Gastroesophageal sphincter (tissue), 4 donors: ENCODE measurements around the gene CLDN20. TPM values are rescaled to one million over a fixed set of nuclear protein-coding genes. Genes with fewer than 3 reads are reported as not detected.
"Not testable (repeated sequence)": the region's sequence is repeated elsewhere in the genome, so short reads cannot be mapped to it uniquely, and the experiment has no call there.

Experiments used
- ATAC-seq: fragments of 150-250 bp; one replicate; pipeline ENCODE4 v1.9.1; 2016; ENCODE audit warnings: mild to moderate bottlenecking, moderate library complexity
- H3K27ac ChIP-seq, 4 donors: fragments of 200-600 bp; sonication (generic) in 3 of 4; 1 replicate in 3 of 4; 2 replicates in 1 of 4; pipeline ENCODE4 v1.5.1; 2016 to 2019
- H3K27me3 ChIP-seq: fragments of 200-600 bp; sonication (generic); one replicate; pipeline ENCODE4 v1.5.1; 2019
- H3K36me3 ChIP-seq, 2 donors: fragments of 200-600 bp; sonication (generic); one replicate each; pipeline ENCODE4 v1.5.1; 2019; ENCODE audit warnings: control low read depth in 1 of 2
- H3K4me1 ChIP-seq, 3 donors: fragments of 200-600 bp; sonication (generic); 1 replicate in 2 of 3; 2 replicates in 1 of 3; pipeline ENCODE4 v1.5.1; 2016 to 2019; ENCODE audit warnings: control low read depth in 2 of 3
- H3K4me3 ChIP-seq, 2 donors: fragments of 200-600 bp; sonication (generic); one replicate each; pipeline ENCODE4 v1.5.1; 2019; ENCODE audit warnings: mild to moderate bottlenecking in 1 of 2, moderate library complexity in 1 of 2
- H3K9me3 ChIP-seq, 3 donors: fragments of 200-600 bp; sonication (generic); one replicate each; pipeline ENCODE4 v1.5.1; 2017 to 2019; ENCODE audit warnings: control low read depth in 2 of 3
- CTCF ChIP-seq, 4 experiments: fragments of 200-600 bp in 2 of 4; fragments of 450-650 bp in 2 of 4; sonication (generic) in 1 of 4; IDR thresholded peaks; one replicate each; pipeline ENCODE4 v1.5.1; 2017 to 2019; ENCODE audit warnings: antibody characterized with exemption in 4 of 4, mild to moderate bottlenecking in 2 of 4, moderate library complexity in 2 of 4
- EP300 ChIP-seq: sonication (generic); formaldehyde crosslinking; IDR thresholded peaks from one replicate; pipeline ENCODE4 v1.6.1; 2017; ENCODE audit warnings: antibody characterized with exemption, mild to moderate bottlenecking
- POLR2A ChIP-seq, 2 donors: fragments of 450-650 bp; IDR thresholded peaks; one replicate each; pipeline ENCODE4 v1.6.1; 2017; ENCODE audit warnings: antibody characterized with exemption in 2 of 2, mild to moderate bottlenecking in 2 of 2, moderate library complexity in 1 of 2
- POLR2AphosphoS5 ChIP-seq: sonication (generic); formaldehyde crosslinking; IDR thresholded peaks from one replicate; pipeline ENCODE4 v1.6.1; 2017; ENCODE audit warnings: antibody characterized with exemption
- WGBS, 2 donors: methylation state at CpG; one replicate each; pipeline ENCODE4 v1.1.5; 2018; ENCODE audit warnings: low coverage in 1 of 2; 5-methylcytosine and 5-hydroxymethylcytosine counted together
- total RNA-seq, 4 donors: library from RNA; depleted of rRNA; stranded (reverse); fragments of >200 nt; gene quantifications; one replicate each; pipeline ENCODE4 v1.1.0, GENCODE V29; 2016

Gene CLDN20
- total RNA-seq, 4 donors from 2014 or later, result 0.27 TPM; not detected in 3

- Histone ChIP-seq H3K36me3 (peaks cover 0 to 5% of the 10 kb centered on the region in 2 donors), H3K27ac (no peak overlapping the region), H3K27me3 (no peaks in the 10 kb centered on the region), H3K4me3 (no peak overlapping the region), H3K9me3 (no peaks in the 10 kb centered on the region), H3K4me1 (peaks cover 0 to 13% (median 5%) of the 10 kb centered on the region in 3 donors)
- WGBS, 2 donors, result 84 to 94% methylated on average over 3 to 4 of the region's 4 CpGs
- ATAC-seq, result no peak
- TF ChIP-seq CTCF (IDR thresholded peaks at IDR 0.05), result no peak
- no peak for TF ChIP-seq POLR2A (IDR thresholded peaks at IDR 0.05)
- TF ChIP-seq POLR2AphosphoS5, result no peak
- no peak for TF ChIP-seq EP300
These were observed 2.2 kb downstream of the CLDN20 start for GRCh38 chr6:155265843-155266535.

- 50 to 94% methylated on average over 2 of the region's 2 CpGs for WGBS, 2 donors
- peak; percentile 66 for ATAC-seq
- no peaks in the 10 kb centered on the region for H3K9me3 ChIP-seq
- peak overlapping the region in 3 of 4 donors; percentile 11 to 52 (median 25) for H3K27ac ChIP-seq
- no peak overlapping the region for H3K4me3 ChIP-seq
- H3K36me3 ChIP-seq, result peaks cover 0 to 5% of the 10 kb centered on the region in 2 donors
- H3K4me1 ChIP-seq, result peaks cover 6 to 22% (median 6%) of the 10 kb centered on the region in 3 donors
- TF ChIP-seq POLR2AphosphoS5 (no peak), CTCF (IDR thresholded peaks at IDR 0.05) (no peak), EP300 (no peak), POLR2A (IDR thresholded peaks at IDR 0.05) (no peak)
- no peaks in the 10 kb centered on the region for H3K27me3 ChIP-seq
These were observed 3.6 kb downstream of the CLDN20 start for GRCh38 chr6:155267411-155267810.

- H3K9me3 ChIP-seq, H3K27me3 ChIP-seq, ATAC-seq, H3K36me3 ChIP-seq, H3K4me3 ChIP-seq: not testable (repeated sequence)
- peaks cover 12 to 31% (median 14%) of the 10 kb centered on the region in 3 donors for H3K4me1 ChIP-seq
- 88 to 93% methylated on average over 3 of the region's 5 CpGs for WGBS, 2 donors
- peak overlapping the region in 2 of 4 donors; percentile 11 to 52 for H3K27ac ChIP-seq
- TF ChIP-seq CTCF (IDR thresholded peaks at IDR 0.05), result peak in 3 of 4 experiments; percentile 6 to 29 (median 26)
These were observed 4.5 kb downstream of the CLDN20 start for GRCh38 chr6:155268088-155268867.

DNA sequence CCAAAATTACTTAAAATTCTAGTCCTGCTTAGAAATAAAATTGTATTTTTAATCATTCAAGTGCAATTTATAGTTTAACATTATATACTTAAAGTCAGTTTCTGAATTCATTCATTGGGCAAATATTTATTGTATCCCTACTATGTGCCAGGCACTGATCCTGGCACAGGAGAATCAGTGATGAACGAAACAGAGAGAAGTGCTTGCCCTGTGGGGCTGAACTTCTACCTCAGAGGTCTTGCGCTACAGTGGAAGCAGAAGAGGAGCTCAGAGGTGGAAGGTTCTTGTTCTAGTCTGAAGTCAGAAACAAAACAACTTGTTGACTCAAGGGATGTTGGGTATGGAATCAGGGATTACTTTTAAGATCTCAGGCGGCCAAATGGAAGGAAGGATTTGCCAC lies 6.0 kb downstream of the CLDN20 start:
- H3K36me3 ChIP-seq, result peaks cover 0 to 3% of the 10 kb centered on the region in 2 donors
- H3K27ac ChIP-seq, result no peak overlapping the region
- no peaks in the 10 kb centered on the region for H3K9me3 ChIP-seq
- WGBS, 2 donors, result 85 to 97% methylated on average over 2 to 3 of the region's 3 CpGs
- no peak for ATAC-seq
- no peaks in the 10 kb centered on the region for H3K27me3 ChIP-seq
- peaks cover 21 to 45% (median 25%) of the 10 kb centered on the region in 3 donors for H3K4me1 ChIP-seq
- TF ChIP-seq CTCF (IDR thresholded peaks at IDR 0.05), result no peak
- TF ChIP-seq EP300, result no peak
- TF ChIP-seq POLR2AphosphoS5, result no peak
- no peak for TF ChIP-seq POLR2A (IDR thresholded peaks at IDR 0.05)
- no peak overlapping the region for H3K4me3 ChIP-seq
